GM12874 (cell line): Measurements from ENCODE around the gene PIH1D1.

Experiments used
- CTCF ChIP-seq: IDR thresholded peaks from 2 replicates; pipeline ENCODE4 v1.5.1; 2011; ENCODE audit warnings: low read depth, mild to moderate bottlenecking, control low read depth, low read length, moderate library complexity; ENCODE audit not compliant: insufficient read depth

PIH1D1 gene

GRCh38 chr19:49459388-49459787, 7.8 kb upstream of the PIH1D1 start:
- no peak for TF ChIP-seq CTCF

- no peak for TF ChIP-seq CTCF
These were observed 6.9 kb upstream of the PIH1D1 start for GRCh38 chr19:49458567-49458903.

GRCh38 chr19:49456326-49456725, 4.7 kb upstream of the PIH1D1 start:
- TF ChIP-seq CTCF: no peak

GRCh38 chr19:49455773-49456172, 4.2 kb upstream of the PIH1D1 start:
- TF ChIP-seq CTCF: no peak

- TF ChIP-seq CTCF: no peak
These were observed 2.2 kb upstream of the PIH1D1 start for GRCh38 chr19:49453757-49454240.

- TF ChIP-seq CTCF: no peak
These were observed 1.6 kb upstream of the PIH1D1 start, which contains the start of gene ALDH16A1 for GRCh38 chr19:49453013-49453756. ALDH16A1 (plus strand) TSS chr19:49453225; CDS start chr19:49453332, 107 bp downstream.

- no peak for TF ChIP-seq CTCF
These were observed 1.2 kb downstream of the PIH1D1 start for GRCh38 chr19:49450405-49450804.

- no peak for TF ChIP-seq CTCF
These were observed 3.2 kb downstream of the PIH1D1 start for GRCh38 chr19:49448432-49448786.
